Measurements from ENCODE around the gene YIPF4.
"Not testable (repeated sequence)": the region's sequence is repeated elsewhere in the genome, so short reads cannot be mapped to it uniquely, and the experiment has no call there.

The YIPF4 gene

GRCh38 chr2:32277674-32278477 is at the start of gene YIPF4:
TSS of gene YIPF4 (plus strand) at chr2:32277904. CDS start at chr2:32278156, 252 bp downstream.
- peak; percentile 79 for DNase-seq (ENCODE audit: low read depth)

- no peak for DNase-seq (ENCODE audit: low read depth)
These were observed 49.5 kb upstream of the YIPF4 start for GRCh38 chr2:32228181-32228580.

- no peak for DNase-seq (ENCODE audit: low read depth)
These were observed 48.1 kb upstream of the YIPF4 start for GRCh38 chr2:32229635-32230034.

GRCh38 chr2:32231959-32232358 is 45.7 kb upstream of the YIPF4 start:
- DNase-seq (ENCODE audit: low read depth): no peak

- DNase-seq (ENCODE audit: low read depth): no peak
These were observed 42.4 kb upstream of the YIPF4 start for GRCh38 chr2:32235315-32235714.

GRCh38 chr2:32237488-32237887 is 40.2 kb upstream of the YIPF4 start:
- no peak for DNase-seq (ENCODE audit: low read depth)

- no peak for DNase-seq (ENCODE audit: low read depth)
These were observed 39.7 kb upstream of the YIPF4 start for GRCh38 chr2:32237996-32238395.

- no peak for DNase-seq (ENCODE audit: low read depth)
These were observed 35.4 kb upstream of the YIPF4 start for GRCh38 chr2:32242331-32242730.

GRCh38 chr2:32246911-32247310 is 30.8 kb upstream of the YIPF4 start:
- DNase-seq (ENCODE audit: low read depth): no peak

- DNase-seq (ENCODE audit: low read depth): no peak
These were observed 29.4 kb upstream of the YIPF4 start for GRCh38 chr2:32248299-32248698.

- DNase-seq (ENCODE audit: low read depth): no peak
These were observed 27.9 kb upstream of the YIPF4 start for GRCh38 chr2:32249731-32250236.

- DNase-seq (ENCODE audit: low read depth): no peak
These were observed 27.4 kb upstream of the YIPF4 start for GRCh38 chr2:32250290-32250689.

- DNase-seq (ENCODE audit: low read depth): no peak
These were observed 19.5 kb upstream of the YIPF4 start for GRCh38 chr2:32258242-32258641.

- DNase-seq (ENCODE audit: low read depth): no peak
These were observed 17.3 kb upstream of the YIPF4 start for GRCh38 chr2:32260376-32260775.

GRCh38 chr2:32262105-32262504 is 15.6 kb upstream of the YIPF4 start:
- no peak for DNase-seq (ENCODE audit: low read depth)

GRCh38 chr2:32264422-32265105 is 13.1 kb upstream of the YIPF4 start, which contains the start of gene NLRC4:
TSS of gene NLRC4 (minus strand) at chr2:32264886. CDS start at chr2:32256775, 8,111 bp downstream.
- no peak for DNase-seq (ENCODE audit: low read depth)

- no peak for DNase-seq (ENCODE audit: low read depth)
These were observed 6.6 kb upstream of the YIPF4 start for GRCh38 chr2:32271063-32271462.

GRCh38 chr2:32272279-32272678 is 5.4 kb upstream of the YIPF4 start:
- no peak for DNase-seq (ENCODE audit: low read depth)

- no peak for DNase-seq (ENCODE audit: low read depth)
These were observed 3.4 kb upstream of the YIPF4 start for GRCh38 chr2:32274289-32274688.

- DNase-seq (ENCODE audit: low read depth): not testable (repeated sequence)
These were observed 1.9 kb upstream of the YIPF4 start for GRCh38 chr2:32275790-32276189.

GRCh38 chr2:32277363-32277673 is 386 bp upstream of the YIPF4 start:
- no peak for DNase-seq (ENCODE audit: low read depth)

- DNase-seq (ENCODE audit: low read depth): no peak
These were observed 762 bp downstream of the YIPF4 start for GRCh38 chr2:32278478-32278853.

GRCh38 chr2:32284321-32284720 is 6.6 kb downstream of the YIPF4 start:
- no peak for DNase-seq (ENCODE audit: low read depth)
